Activated T-cell treated with anti-CD3 and anti-CD28 coated beads, Interleukin-2, amount 50 U/mL, for 24 hours (primary cell): ENCODE results near the gene POU2F1.
"Not testable (repeated sequence)": the region's sequence is repeated elsewhere in the genome, so short reads cannot be mapped to it uniquely, and the experiment has no call there.

Source experiments
- DNase-seq: peaks from one replicate; pipeline ENCODE4 v3.0.0-alpha.2; 2020
- H3K27ac Mint-ChIP-seq: 2 replicates; pipeline ENCODE4 v1.8.0; 2020; ENCODE audit warnings: mild to moderate bottlenecking, mixed read lengths
- H3K27me3 Mint-ChIP-seq: 2 replicates; pipeline ENCODE4 v1.8.0; 2020; ENCODE audit warnings: mixed read lengths
- H3K36me3 Mint-ChIP-seq: 2 replicates; pipeline ENCODE4 v1.8.0; 2020; ENCODE audit warnings: low read depth, mixed read lengths
- H3K4me1 Mint-ChIP-seq: 2 replicates; pipeline ENCODE4 v1.8.0; 2020; ENCODE audit warnings: low read depth, mixed read lengths
- H3K4me3 Mint-ChIP-seq: 2 replicates; pipeline ENCODE4 v1.8.0; 2020; ENCODE audit warnings: mild to moderate bottlenecking, moderate library complexity, mixed read lengths
- H3K9me3 Mint-ChIP-seq: 2 replicates; pipeline ENCODE4 v1.8.0; 2020; ENCODE audit warnings: mixed read lengths

The POU2F1 gene

GRCh38 chr1:167197236-167197635 lies 23.4 kb upstream of the POU2F1 start:
- peaks cover 25% of the 10 kb centered on the region for H3K4me1 Mint-ChIP-seq
- no peak overlapping the region for H3K27ac Mint-ChIP-seq
- no peaks in the 10 kb centered on the region for H3K36me3 Mint-ChIP-seq
- no peaks in the 10 kb centered on the region for H3K9me3 Mint-ChIP-seq
- no peak overlapping the region for H3K4me3 Mint-ChIP-seq
- peaks cover 2% of the 10 kb centered on the region for H3K27me3 Mint-ChIP-seq
- no peak for DNase-seq

- Mint-ChIP-seq H3K27me3 (no peaks in the 10 kb centered on the region), H3K9me3 (no peaks in the 10 kb centered on the region), H3K36me3 (no peaks in the 10 kb centered on the region), H3K4me1 (peaks cover 25% of the 10 kb centered on the region), H3K27ac (no peak overlapping the region), H3K4me3 (no peak overlapping the region)
- DNase-seq: no peak
These were observed 23.0 kb upstream of the POU2F1 start for GRCh38 chr1:167197692-167198091.

- H3K27me3 Mint-ChIP-seq: no peaks in the 10 kb centered on the region
- no peak for DNase-seq
- H3K4me1 Mint-ChIP-seq: peaks cover 25% of the 10 kb centered on the region
- H3K4me3 Mint-ChIP-seq: no peak overlapping the region
- H3K9me3 Mint-ChIP-seq: no peaks in the 10 kb centered on the region
- H3K27ac Mint-ChIP-seq: no peak overlapping the region
- H3K36me3 Mint-ChIP-seq: no peaks in the 10 kb centered on the region
These were observed 22.1 kb upstream of the POU2F1 start for GRCh38 chr1:167198518-167199133.

- H3K27ac Mint-ChIP-seq: no peak overlapping the region
These were observed 21.0 kb upstream of the POU2F1 start for GRCh38 chr1:167199656-167200055.

GRCh38 chr1:167200272-167200671 lies 20.4 kb upstream of the POU2F1 start:
- Mint-ChIP-seq H3K9me3 (peaks cover under 1% of the 10 kb centered on the region), H3K4me3 (no peak overlapping the region), H3K36me3 (no peaks in the 10 kb centered on the region), H3K27ac (no peak overlapping the region), H3K4me1 (peaks cover 21% of the 10 kb centered on the region), H3K27me3 (no peaks in the 10 kb centered on the region)
- DNase-seq: no peak

More at GRCh38 chr1:167199656-167200055, 21.0 kb upstream of the POU2F1 start:
- Mint-ChIP-seq H3K4me1 (peaks cover 23% of the 10 kb centered on the region), H3K36me3 (no peaks in the 10 kb centered on the region), H3K4me3 (no peak overlapping the region), H3K27me3 (no peaks in the 10 kb centered on the region), H3K9me3 (no peaks in the 10 kb centered on the region)
- DNase-seq: no peak

GRCh38 chr1:167200749-167201148 lies 19.9 kb upstream of the POU2F1 start:
- no peaks in the 10 kb centered on the region for H3K27me3 Mint-ChIP-seq
- H3K4me3 Mint-ChIP-seq: no peak overlapping the region
- H3K9me3 Mint-ChIP-seq: peaks cover 4% of the 10 kb centered on the region
- H3K27ac Mint-ChIP-seq: peak overlapping the region; percentile 71
- peaks cover 20% of the 10 kb centered on the region for H3K4me1 Mint-ChIP-seq
- H3K36me3 Mint-ChIP-seq: no peaks in the 10 kb centered on the region
- no peak for DNase-seq

- Mint-ChIP-seq H3K4me3 (no peak overlapping the region), H3K36me3 (no peaks in the 10 kb centered on the region), H3K4me1 (peaks cover 19% of the 10 kb centered on the region), H3K27me3 (no peaks in the 10 kb centered on the region), H3K27ac (no peak overlapping the region), H3K9me3 (peaks cover 4% of the 10 kb centered on the region)
- DNase-seq: no peak
These were observed 18.6 kb upstream of the POU2F1 start for GRCh38 chr1:167202049-167202448.

- not testable (repeated sequence) for H3K27ac Mint-ChIP-seq, H3K36me3 Mint-ChIP-seq, H3K27me3 Mint-ChIP-seq, H3K4me3 Mint-ChIP-seq, DNase-seq
- H3K9me3 Mint-ChIP-seq: peaks cover 21% of the 10 kb centered on the region
- peaks cover 28% of the 10 kb centered on the region for H3K4me1 Mint-ChIP-seq
These were observed 15.2 kb upstream of the POU2F1 start for GRCh38 chr1:167205306-167206050.

- DNase-seq: no peak
- Mint-ChIP-seq H3K27ac (peak overlapping the region; percentile 16), H3K9me3 (peaks cover 21% of the 10 kb centered on the region), H3K36me3 (peaks cover 7% of the 10 kb centered on the region), H3K27me3 (peaks cover 4% of the 10 kb centered on the region), H3K4me1 (peaks cover 27% of the 10 kb centered on the region), H3K4me3 (no peak overlapping the region)
These were observed 14.4 kb upstream of the POU2F1 start for GRCh38 chr1:167206166-167206835.

- Mint-ChIP-seq H3K4me3 (peak overlapping the region; percentile 35), H3K27ac (peak overlapping the region; percentile 91), H3K4me1 (peaks cover 27% of the 10 kb centered on the region), H3K27me3 (peaks cover 4% of the 10 kb centered on the region), H3K9me3 (peaks cover 21% of the 10 kb centered on the region), H3K36me3 (peaks cover 7% of the 10 kb centered on the region)
- DNase-seq: no peak
These were observed 12.6 kb upstream of the POU2F1 start for GRCh38 chr1:167207940-167208623.

- H3K4me1 Mint-ChIP-seq: peaks cover 27% of the 10 kb centered on the region
- peaks cover 21% of the 10 kb centered on the region for H3K9me3 Mint-ChIP-seq
- peak overlapping the region; percentile 35 for H3K4me3 Mint-ChIP-seq
- DNase-seq: no peak
- H3K27ac Mint-ChIP-seq: peak overlapping the region; percentile 91
- peaks cover 7% of the 10 kb centered on the region for H3K36me3 Mint-ChIP-seq
- peaks cover 4% of the 10 kb centered on the region for H3K27me3 Mint-ChIP-seq
These were observed 12.1 kb upstream of the POU2F1 start for GRCh38 chr1:167208624-167208976.

GRCh38 chr1:167209044-167209443 lies 11.6 kb upstream of the POU2F1 start:
- peaks cover 27% of the 10 kb centered on the region for H3K4me1 Mint-ChIP-seq
- no peak for DNase-seq
- peak overlapping the region; percentile 91 for H3K27ac Mint-ChIP-seq
- no peak overlapping the region for H3K4me3 Mint-ChIP-seq
- peaks cover 4% of the 10 kb centered on the region for H3K27me3 Mint-ChIP-seq
- H3K36me3 Mint-ChIP-seq: peaks cover 7% of the 10 kb centered on the region
- peaks cover 21% of the 10 kb centered on the region for H3K9me3 Mint-ChIP-seq

GRCh38 chr1:167210966-167211674 lies 9.6 kb upstream of the POU2F1 start:
- Mint-ChIP-seq H3K27me3 (peaks cover 4% of the 10 kb centered on the region), H3K4me3 (no peak overlapping the region), H3K9me3 (peaks cover 17% of the 10 kb centered on the region), H3K4me1 (peaks cover 27% of the 10 kb centered on the region), H3K27ac (no peak overlapping the region), H3K36me3 (peaks cover 7% of the 10 kb centered on the region)
- DNase-seq: no peak

GRCh38 chr1:167212025-167212424 lies 8.7 kb upstream of the POU2F1 start:
- DNase-seq: no peak
- Mint-ChIP-seq H3K4me1 (peaks cover 21% of the 10 kb centered on the region), H3K4me3 (no peak overlapping the region), H3K27ac (no peak overlapping the region), H3K27me3 (peaks cover 4% of the 10 kb centered on the region), H3K9me3 (peaks cover 20% of the 10 kb centered on the region), H3K36me3 (peaks cover 7% of the 10 kb centered on the region)
